WTC11 (cell line): ENCODE results near the gene TTC28. TPM values are rescaled to one million over a fixed set of nuclear protein-coding genes. Genes with fewer than 3 reads are reported as not detected.

Experiments
- ATAC-seq: fragments of 200-7000 bp; cut with Tn5 transposase; 2 replicates; pipeline ENCODE4 v1.10.0; 2021; ENCODE audit warnings: mild to moderate bottlenecking, moderate library complexity
- CTCF ChIA-PET: fragments of 300-600 bp; sonication (Branson Sonifier 250); formaldehyde crosslinking; loops from one replicate; lab custom pipeline; 2021; ENCODE audit warnings: antibody characterized with exemption; lab: Charles Lee
- POLR2A ChIA-PET: fragments of 350-600 bp; sonication (Branson Sonifier 250); formaldehyde crosslinking; loops from one replicate; lab custom pipeline; 2021; ENCODE audit warnings: antibody characterized with exemption; lab: Charles Lee
- DNase-seq: peaks from one replicate; pipeline ENCODE4 v3.0.0; 2021; ENCODE audit warnings: low spot score
- H3K27ac Mint-ChIP-seq: 2 replicates; pipeline ENCODE4 v1.8.0; 2021; ENCODE audit warnings: mixed read lengths
- H3K27me3 Mint-ChIP-seq: 2 replicates; pipeline ENCODE4 v1.8.0; 2021; ENCODE audit warnings: low read depth, mild to moderate bottlenecking, moderate library complexity, mixed read lengths
- H3K36me3 Mint-ChIP-seq: 2 replicates; pipeline ENCODE4 v1.8.0; 2021; ENCODE audit warnings: mixed read lengths
- H3K4me1 Mint-ChIP-seq: 2 replicates; pipeline ENCODE4 v1.8.0; 2022; ENCODE audit warnings: mixed read lengths
- H3K4me3 Mint-ChIP-seq: 2 replicates; pipeline ENCODE4 v1.8.0; 2021; ENCODE audit warnings: mild to moderate bottlenecking, moderate library complexity, mixed read lengths
- H3K9me3 Mint-ChIP-seq: 2 replicates; pipeline ENCODE4 v1.8.0; 2021; ENCODE audit warnings: mixed read lengths
- CBFB ChIP-seq: sonication (generic); formaldehyde crosslinking; IDR thresholded peaks from 2 replicates; pipeline ENCODE4 v1.8.1; 2022; ENCODE audit warnings: mild to moderate bottlenecking, low read depth, missing genetic modification reagents
- GABPB1 ChIP-seq: sonication (generic); formaldehyde crosslinking; IDR thresholded peaks from 2 replicates; pipeline ENCODE4 v1.8.1; 2023; ENCODE audit warnings: mild to moderate bottlenecking, missing genetic modification reagents
- JAZF1 ChIP-seq: fragments of 250-450 bp; sonication (Bioruptor Pico); IDR thresholded peaks from 2 replicates; pipeline ENCODE4 v1.9.0; 2021; ENCODE audit warnings: moderate library complexity, mild to moderate bottlenecking, inconsistent platforms
- MXD4 ChIP-seq: fragments of 250-450 bp; sonication (Bioruptor Pico); IDR thresholded peaks from 2 replicates; pipeline ENCODE4 v1.8.0; 2021; ENCODE audit warnings: mild to moderate bottlenecking, moderate library complexity, borderline replicate concordance
- NFYB ChIP-seq: sonication (generic); formaldehyde crosslinking; conservative IDR thresholded peaks from 2 replicates; pipeline ENCODE4 v1.8.0; 2022; ENCODE audit warnings: low read depth, missing genetic modification reagents
- NR1H2 ChIP-seq: sonication (generic); formaldehyde crosslinking; IDR thresholded peaks from 2 replicates; pipeline ENCODE4 v1.9.0; 2021; ENCODE audit warnings: mild to moderate bottlenecking, moderate library complexity, missing genetic modification reagents
- SMAD3 ChIP-seq: sonication (generic); formaldehyde crosslinking; IDR thresholded peaks from 2 replicates; pipeline ENCODE4 v1.8.0; 2022; ENCODE audit warnings: missing genetic modification reagents, mild to moderate bottlenecking, borderline replicate concordance
- SMAD4 ChIP-seq: sonication (generic); formaldehyde crosslinking; IDR thresholded peaks from 2 replicates; pipeline ENCODE4 v1.8.0; 2022; ENCODE audit warnings: mild to moderate bottlenecking, missing genetic modification reagents
- ZNF232 ChIP-seq: sonication (generic); formaldehyde crosslinking; IDR thresholded peaks from 2 replicates; pipeline ENCODE4 v1.8.0; 2022; ENCODE audit warnings: mild to moderate bottlenecking, missing genetic modification reagents
- ZNF416 ChIP-seq: fragments of 250-450 bp; sonication (Bioruptor Pico); IDR thresholded peaks from 2 replicates; pipeline ENCODE4 v1.9.0; 2021; ENCODE audit warnings: mild to moderate bottlenecking, inconsistent platforms
- ZNF423 ChIP-seq: fragments of 250-450 bp; sonication (Bioruptor Pico); IDR thresholded peaks from 2 replicates; pipeline ENCODE4 v2.1.2; 2022; ENCODE audit warnings: mild to moderate bottlenecking, moderate library complexity
- ZNF532 ChIP-seq: fragments of 250-450 bp; sonication (Bioruptor Pico); IDR thresholded peaks from 2 replicates; pipeline ENCODE4 v1.9.0; 2021; ENCODE audit warnings: mild to moderate bottlenecking, borderline replicate concordance
- total RNA-seq: library from RNA; stranded (reverse); gene quantifications from 3 replicates; pipeline ENCODE4 v1.2.3, GENCODE V29; 2021
- TF ChIP-seq, protein P1 (sequence below): sonication (generic); formaldehyde crosslinking; IDR thresholded peaks from 2 replicates; pipeline ENCODE4 v1.8.0; 2022; ENCODE audit warnings: mild to moderate bottlenecking, missing genetic modification reagents
- TF ChIP-seq, protein P2 (sequence below): fragments of 250-450 bp; sonication (Bioruptor Pico); IDR thresholded peaks from 2 replicates; pipeline ENCODE4 v1.9.0; 2021; ENCODE audit warnings: moderate library complexity, mild to moderate bottlenecking, inconsistent platforms, borderline replicate concordance
- TF ChIP-seq, protein P3 (sequence below): sonication (generic); formaldehyde crosslinking; IDR thresholded peaks from 2 replicates; pipeline ENCODE4 v1.8.0; 2022; ENCODE audit warnings: mild to moderate bottlenecking, missing genetic modification reagents
- TF ChIP-seq, protein P4 (sequence below): fragments of 250-450 bp; sonication (Bioruptor Pico); conservative IDR thresholded peaks from 2 replicates; pipeline ENCODE4 v1.9.0; 2021; ENCODE audit warnings: mild to moderate bottlenecking

TTC28 gene
- total RNA-seq, 1 experiment from 2014 or later = 13.0 TPM

GRCh38 chr22:28426346-28427132 lies 253.1 kb downstream of the TTC28 start (continued):
- no peak for TF ChIP-seq ZNF232 (CRISPR knock-in tag)
- TF ChIP-seq ZNF416 (CRISPR knock-in tag) = no peak

DNA sequence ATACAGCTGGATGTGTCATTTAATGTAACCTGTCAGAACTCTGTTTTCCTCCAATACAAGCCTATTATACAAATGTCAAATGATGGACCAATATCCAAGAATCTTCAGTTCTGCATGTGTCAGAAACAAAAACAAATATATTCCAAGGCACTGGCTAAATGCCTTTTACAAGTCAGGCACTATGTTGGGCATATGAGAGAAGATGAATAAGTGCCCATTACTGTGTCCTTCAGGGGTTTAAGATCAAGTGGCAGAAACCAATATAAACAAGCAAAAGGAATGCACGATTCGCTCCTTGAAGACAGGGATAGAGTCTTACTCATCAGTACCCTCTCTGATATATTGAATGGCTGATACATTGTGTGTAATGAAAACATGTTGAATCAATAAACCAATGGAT lies 254.4 kb downstream of the TTC28 start:
- H3K9me3 Mint-ChIP-seq = no peaks in the 10 kb centered on the region
- no peak overlapping the region for H3K27ac Mint-ChIP-seq
- peaks cover 16% of the 10 kb centered on the region for H3K4me1 Mint-ChIP-seq
- DNase-seq = no peak
- no peaks in the 10 kb centered on the region for H3K27me3 Mint-ChIP-seq
- no peaks in the 10 kb centered on the region for H3K36me3 Mint-ChIP-seq
- H3K4me3 Mint-ChIP-seq = no peak overlapping the region
- TF ChIP-seq SMAD4 (CRISPR knock-in tag) (no peak), NFYB (CRISPR knock-in tag) (no peak), NR1H2 (no peak), JAZF1 (CRISPR knock-in tag) (no peak), ZNF416 (CRISPR knock-in tag) (no peak), CBFB (CRISPR knock-in tag) (no peak), SMAD3 (CRISPR knock-in tag) (no peak), ZNF532 (CRISPR knock-in tag) (no peak), ZNF232 (CRISPR knock-in tag) (no peak)
- TF ChIP-seq, protein P1, sequence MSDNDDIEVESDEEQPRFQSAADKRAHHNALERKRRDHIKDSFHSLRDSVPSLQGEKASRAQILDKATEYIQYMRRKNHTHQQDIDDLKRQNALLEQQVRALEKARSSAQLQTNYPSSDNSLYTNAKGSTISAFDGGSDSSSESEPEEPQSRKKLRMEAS (CRISPR knock-in tag) = no peak
- TF ChIP-seq, protein P2, sequence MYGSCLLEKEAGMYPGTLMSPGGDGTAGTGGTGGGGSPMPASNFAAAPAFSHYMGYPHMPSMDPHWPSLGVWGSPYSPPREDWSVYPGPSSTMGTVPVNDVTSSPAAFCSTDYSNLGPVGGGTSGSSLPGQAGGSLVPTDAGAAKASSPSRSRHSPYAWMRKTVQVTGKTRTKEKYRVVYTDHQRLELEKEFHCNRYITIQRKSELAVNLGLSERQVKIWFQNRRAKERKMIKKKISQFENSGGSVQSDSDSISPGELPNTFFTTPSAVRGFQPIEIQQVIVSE (CRISPR knock-in tag) = no peak
- TF ChIP-seq, protein P3, sequence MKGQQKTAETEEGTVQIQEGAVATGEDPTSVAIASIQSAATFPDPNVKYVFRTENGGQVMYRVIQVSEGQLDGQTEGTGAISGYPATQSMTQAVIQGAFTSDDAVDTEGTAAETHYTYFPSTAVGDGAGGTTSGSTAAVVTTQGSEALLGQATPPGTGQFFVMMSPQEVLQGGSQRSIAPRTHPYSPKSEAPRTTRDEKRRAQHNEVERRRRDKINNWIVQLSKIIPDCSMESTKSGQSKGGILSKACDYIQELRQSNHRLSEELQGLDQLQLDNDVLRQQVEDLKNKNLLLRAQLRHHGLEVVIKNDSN (CRISPR knock-in tag) = no peak
- TF ChIP-seq, protein P4, sequence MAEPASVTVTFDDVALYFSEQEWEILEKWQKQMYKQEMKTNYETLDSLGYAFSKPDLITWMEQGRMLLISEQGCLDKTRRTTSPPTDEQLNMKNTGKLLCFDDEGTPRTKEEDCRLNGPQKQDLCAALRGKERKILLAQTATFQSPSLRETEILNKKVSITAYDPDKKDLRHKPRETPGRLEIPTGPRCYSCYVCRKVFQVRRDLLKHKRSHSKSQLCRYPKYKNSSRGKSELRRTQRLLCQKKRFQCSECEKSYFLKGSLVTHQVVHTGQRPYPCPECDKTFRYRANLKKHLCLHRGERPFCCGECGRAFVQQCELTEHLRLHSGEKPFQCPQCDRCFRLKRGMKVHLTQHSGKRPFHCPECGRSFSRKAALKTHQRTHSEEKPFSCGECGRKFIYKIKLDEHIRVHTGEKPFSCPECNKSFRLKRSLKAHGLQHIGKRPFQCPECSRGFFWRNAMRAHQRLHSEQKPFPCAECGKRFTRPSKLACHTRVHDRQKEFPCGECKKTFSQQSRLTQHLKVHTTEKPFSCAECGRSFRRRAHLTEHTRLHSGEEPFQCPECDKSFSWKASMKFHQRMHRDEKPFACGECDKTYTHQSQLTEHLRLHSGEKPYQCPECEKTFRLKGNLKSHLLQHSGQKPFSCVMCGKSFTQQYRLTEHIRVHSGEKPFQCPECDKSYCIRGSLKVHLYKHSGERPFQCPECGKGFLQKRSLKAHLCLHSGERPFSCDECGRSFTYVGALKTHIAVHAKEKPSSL (CRISPR knock-in tag) = no peak
- ChIA-PET POLR2A (no interaction called here), CTCF (no interaction called here)
- ATAC-seq = no peak

DNA sequence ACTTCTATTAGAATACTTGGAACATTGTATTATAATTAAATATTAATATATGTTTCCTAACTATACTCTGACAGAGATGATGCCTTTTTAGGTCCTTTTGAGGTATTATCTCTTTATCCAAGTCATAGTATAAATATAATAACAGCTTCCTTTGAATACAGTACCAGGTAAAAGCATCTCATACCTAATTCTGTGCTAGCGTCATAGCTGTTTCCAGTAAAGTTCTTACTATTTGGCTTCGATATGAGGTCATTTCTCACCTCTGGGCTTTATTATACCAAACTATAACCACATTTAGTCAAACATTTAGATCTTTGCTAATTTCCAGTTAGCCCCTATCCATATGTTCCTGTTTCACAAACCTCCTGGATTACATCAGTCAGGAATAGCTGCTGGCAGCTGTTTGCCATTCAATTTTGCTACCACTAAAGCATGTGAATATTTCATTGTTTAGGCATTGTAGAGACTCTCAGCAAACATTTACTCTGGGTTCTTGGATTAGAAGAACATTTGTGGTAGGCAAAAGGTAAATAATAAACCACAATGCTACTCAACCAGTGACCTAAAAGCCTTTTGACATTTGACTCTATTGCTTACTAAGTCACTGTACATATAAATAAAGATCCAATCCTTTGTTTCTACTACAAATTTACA lies 255.1 kb downstream of the TTC28 start:
- H3K4me3 Mint-ChIP-seq = no peak overlapping the region
- peaks cover 23% of the 10 kb centered on the region for H3K4me1 Mint-ChIP-seq
- TF ChIP-seq MXD4 (CRISPR knock-in tag) = no peak
- no peak for TF ChIP-seq ZNF423
- TF ChIP-seq GABPB1 (CRISPR knock-in tag) = peak; percentile 93
- no peaks in the 10 kb centered on the region for H3K9me3 Mint-ChIP-seq
- 0 out of 2 replicates have a peak overlapping the region, but pooled peaks have one; percentile 18 for H3K27ac Mint-ChIP-seq
- POLR2A ChIA-PET = no interaction called here
- CTCF ChIA-PET = no interaction called here
- ATAC-seq (no peak), DNase-seq (no peak)
- no peaks in the 10 kb centered on the region for H3K27me3 Mint-ChIP-seq
- H3K36me3 Mint-ChIP-seq = no peaks in the 10 kb centered on the region
